ENCODE results near the gene IMMT. TPM values are rescaled to one million over a fixed set of nuclear protein-coding genes. Genes with fewer than 3 reads are reported as not detected.

The IMMT gene
- polyA plus RNA-seq, 1 donor (not counting 4 experiments of a cell fraction or from before 2014, with no cell fraction given): 91.5 TPM

DNA sequence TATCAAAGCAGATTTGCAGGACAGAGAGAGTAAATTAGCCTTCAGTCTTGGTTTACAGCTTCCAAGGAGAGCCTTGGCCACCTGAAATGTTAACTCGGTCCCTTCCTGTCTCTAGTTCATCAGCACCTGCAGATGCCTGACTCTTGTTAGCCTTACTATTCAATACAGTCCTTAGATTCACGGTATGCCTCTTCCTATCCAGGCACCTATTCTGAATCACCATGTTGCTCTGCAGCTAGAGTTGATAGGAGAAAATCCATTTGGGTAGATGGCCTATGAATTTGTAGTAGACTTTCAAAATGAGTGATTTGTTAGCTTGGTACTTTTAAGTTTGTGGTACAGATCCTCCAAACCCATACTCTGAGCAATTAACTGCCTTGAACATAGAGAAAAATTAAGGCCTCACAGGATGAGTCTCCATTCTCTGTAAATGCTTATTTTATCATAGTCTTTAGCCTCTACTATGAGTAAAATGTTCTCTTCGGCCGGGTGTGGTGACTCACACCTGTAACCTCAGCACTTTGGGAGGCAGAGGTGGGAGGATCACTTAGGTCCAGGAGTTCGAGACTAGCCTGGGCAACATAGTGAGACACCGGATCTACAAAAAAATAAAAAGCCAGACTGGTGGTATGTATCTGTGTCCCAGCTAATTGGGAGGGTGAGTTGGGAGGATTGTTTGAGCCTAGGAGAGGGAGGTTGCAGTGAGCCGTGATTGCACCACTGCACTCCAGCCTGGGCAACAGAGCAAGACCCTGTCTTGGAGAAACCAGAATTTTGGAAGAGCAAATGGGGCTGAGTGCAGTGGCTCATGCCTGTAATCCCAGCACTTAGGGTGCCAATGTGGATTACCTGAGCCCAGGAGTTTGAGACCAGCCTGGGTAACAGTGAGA, 56.3 kb downstream of the IMMT start:
- H3K9ac ChIP-seq (ENCODE audit: control insufficient read depth, extremely low read depth, insufficient read depth, low read length): no peak overlapping the region
- H3K27me3 ChIP-seq (ENCODE audit: control insufficient read depth, extremely low read depth, insufficient read depth, low read length): no peaks in the 10 kb centered on the region
- FAIRE-seq (no peak), DNase-seq (ENCODE audit: low read depth, low spot score) (no peak)
- no peak overlapping the region for H3K4me3 ChIP-seq (ENCODE audit: control insufficient read depth in 2 of 3, extremely low read depth in 1 of 3, insufficient read depth in 2 of 3, low read depth in 1 of 3, low read length in 3 of 3)
- no peaks in the 10 kb centered on the region for H3K79me2 ChIP-seq (ENCODE audit: control insufficient read depth, insufficient read depth, low read length)
- H3K4me1 ChIP-seq (ENCODE audit: control insufficient read depth, extremely low read depth, insufficient read depth, low read length): no peaks in the 10 kb centered on the region
- H3K9me1 ChIP-seq (ENCODE audit: control insufficient read depth, extremely low read depth, insufficient read depth, low read length): no peaks in the 10 kb centered on the region
- no peak for TF ChIP-seq EZH2 (IDR thresholded peaks at IDR 0.05; ENCODE audit: low read length)
- TF ChIP-seq, protein P1, sequence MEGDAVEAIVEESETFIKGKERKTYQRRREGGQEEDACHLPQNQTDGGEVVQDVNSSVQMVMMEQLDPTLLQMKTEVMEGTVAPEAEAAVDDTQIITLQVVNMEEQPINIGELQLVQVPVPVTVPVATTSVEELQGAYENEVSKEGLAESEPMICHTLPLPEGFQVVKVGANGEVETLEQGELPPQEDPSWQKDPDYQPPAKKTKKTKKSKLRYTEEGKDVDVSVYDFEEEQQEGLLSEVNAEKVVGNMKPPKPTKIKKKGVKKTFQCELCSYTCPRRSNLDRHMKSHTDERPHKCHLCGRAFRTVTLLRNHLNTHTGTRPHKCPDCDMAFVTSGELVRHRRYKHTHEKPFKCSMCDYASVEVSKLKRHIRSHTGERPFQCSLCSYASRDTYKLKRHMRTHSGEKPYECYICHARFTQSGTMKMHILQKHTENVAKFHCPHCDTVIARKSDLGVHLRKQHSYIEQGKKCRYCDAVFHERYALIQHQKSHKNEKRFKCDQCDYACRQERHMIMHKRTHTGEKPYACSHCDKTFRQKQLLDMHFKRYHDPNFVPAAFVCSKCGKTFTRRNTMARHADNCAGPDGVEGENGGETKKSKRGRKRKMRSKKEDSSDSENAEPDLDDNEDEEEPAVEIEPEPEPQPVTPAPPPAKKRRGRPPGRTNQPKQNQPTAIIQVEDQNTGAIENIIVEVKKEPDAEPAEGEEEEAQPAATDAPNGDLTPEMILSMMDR (optimal IDR thresholded peaks at IDR 0.05 in 1 of 3, IDR thresholded peaks at IDR 0.05 in 1 of 3, conservative IDR thresholded peaks at IDR 0.05 in 1 of 3; ENCODE audit: extremely low read depth in 1 of 3, insufficient read depth in 2 of 3, low read length in 3 of 3): no peak
- no peak overlapping the region for H3K27ac ChIP-seq (ENCODE audit: control insufficient read depth, insufficient read depth, low read length)
- dilution Hi-C loops (cut with MboI; ENCODE audit: extremely low pct_ligation_motif_present, low sequenced_read_pairs): no loop called here
- no peak overlapping the region for H3K4me2 ChIP-seq (ENCODE audit: control insufficient read depth, extremely low read depth, insufficient read depth, low read depth, low read length)
- no peaks in the 10 kb centered on the region for H4K20me1 ChIP-seq (ENCODE audit: control insufficient read depth, extremely low read depth, insufficient read depth, low read length)
- H3K9me3 ChIP-seq (ENCODE audit: control insufficient read depth, low read depth, low read length): no peaks in the 10 kb centered on the region
- peaks cover 30 to 55% of the 10 kb centered on the region in 2 experiments for H3K36me3 ChIP-seq (ENCODE audit: control insufficient read depth in 2 of 2, extremely low read depth in 1 of 2, insufficient read depth in 2 of 2, low read length in 2 of 2)
- H2AFZ ChIP-seq (ENCODE audit: control insufficient read depth, low read length): no peak overlapping the region

DNA sequence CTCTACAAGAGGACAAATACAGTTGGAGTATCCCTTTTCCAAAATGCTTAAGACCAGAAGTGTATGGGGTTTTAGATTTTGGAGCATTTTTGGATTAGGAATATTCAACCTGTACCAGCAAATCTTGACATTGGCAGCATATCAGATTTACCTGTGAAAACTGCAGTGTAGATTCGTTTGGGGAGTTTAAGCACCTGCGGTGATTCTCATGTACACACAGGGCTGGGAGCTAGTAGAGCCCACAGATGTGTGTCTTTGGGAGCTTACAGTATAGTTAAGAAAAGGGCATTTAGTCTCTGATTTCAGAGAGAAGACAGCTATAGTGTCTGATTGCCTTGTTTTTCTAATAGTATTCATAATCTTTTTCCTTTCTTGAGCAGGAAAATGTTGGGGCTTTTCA, 59.1 kb downstream of the IMMT start:
- Histone ChIP-seq H3K9me1 (ENCODE audit: control insufficient read depth, extremely low read depth, insufficient read depth, low read length) (no peaks in the 10 kb centered on the region), H3K36me3 (ENCODE audit: control insufficient read depth in 2 of 2, extremely low read depth in 1 of 2, insufficient read depth in 2 of 2, low read length in 2 of 2) (peaks cover 32 to 57% of the 10 kb centered on the region in 2 experiments), H3K4me1 (ENCODE audit: control insufficient read depth, extremely low read depth, insufficient read depth, low read length) (no peaks in the 10 kb centered on the region), H3K79me2 (ENCODE audit: control insufficient read depth, insufficient read depth, low read length) (no peaks in the 10 kb centered on the region), H4K20me1 (ENCODE audit: control insufficient read depth, extremely low read depth, insufficient read depth, low read length) (no peaks in the 10 kb centered on the region), H2AFZ (ENCODE audit: control insufficient read depth, low read length) (no peak overlapping the region), H3K9me3 (ENCODE audit: control insufficient read depth, low read depth, low read length) (no peaks in the 10 kb centered on the region), H3K9ac (ENCODE audit: control insufficient read depth, extremely low read depth, insufficient read depth, low read length) (no peak overlapping the region), H3K27me3 (ENCODE audit: control insufficient read depth, extremely low read depth, insufficient read depth, low read length) (no peaks in the 10 kb centered on the region), H3K4me3 (ENCODE audit: control insufficient read depth in 2 of 3, extremely low read depth in 1 of 3, insufficient read depth in 2 of 3, low read depth in 1 of 3, low read length in 3 of 3) (no peak overlapping the region), H3K4me2 (ENCODE audit: control insufficient read depth, extremely low read depth, insufficient read depth, low read depth, low read length) (no peak overlapping the region), H3K27ac (ENCODE audit: control insufficient read depth, insufficient read depth, low read length) (no peak overlapping the region)
- FAIRE-seq (no peak), DNase-seq (ENCODE audit: low read depth, low spot score) (no peak)
- no peak for TF ChIP-seq EZH2 (IDR thresholded peaks at IDR 0.05; ENCODE audit: low read length)
- TF ChIP-seq, protein P1 (optimal IDR thresholded peaks at IDR 0.05 in 1 of 3, IDR thresholded peaks at IDR 0.05 in 1 of 3, conservative IDR thresholded peaks at IDR 0.05 in 1 of 3; ENCODE audit: extremely low read depth in 1 of 3, insufficient read depth in 2 of 3, low read length in 3 of 3): no peak
- dilution Hi-C loops (cut with MboI; ENCODE audit: extremely low pct_ligation_motif_present, low sequenced_read_pairs): no loop called here
